ENCODE data around the gene UTY. TPM values are rescaled to one million over a fixed set of nuclear protein-coding genes. Genes with fewer than 3 reads are reported as not detected.

The UTY gene
- polyA plus RNA-seq, 3 donors, result 0.04 to 25.4 (median 21.6) TPM

GRCh38 chrY:13416869-13417661 lies 62.8 kb downstream of the UTY start:
- no peak for DNase-seq

DNA sequence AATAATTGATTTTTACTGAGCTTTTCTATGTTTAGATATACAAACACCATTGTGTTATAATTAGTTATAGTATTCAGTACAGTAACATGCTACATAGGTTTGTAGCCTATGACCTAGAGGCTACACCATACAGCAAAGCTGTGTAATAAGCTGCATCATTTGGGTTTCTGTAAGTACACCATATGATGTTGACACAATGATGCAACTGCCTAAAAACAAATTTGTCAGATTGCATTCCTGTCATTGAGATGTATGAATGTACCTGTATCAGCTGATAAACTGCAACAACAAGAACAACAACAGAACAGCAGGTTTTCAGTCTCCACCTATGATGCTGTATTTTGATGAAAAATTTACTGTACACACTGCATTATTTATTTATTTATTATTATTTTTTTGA lies 64.3 kb downstream of the UTY start:
- no peak for DNase-seq

GRCh38 chrY:13398876-13399275 lies 81.0 kb downstream of the UTY start:
- no peak for DNase-seq

DNA sequence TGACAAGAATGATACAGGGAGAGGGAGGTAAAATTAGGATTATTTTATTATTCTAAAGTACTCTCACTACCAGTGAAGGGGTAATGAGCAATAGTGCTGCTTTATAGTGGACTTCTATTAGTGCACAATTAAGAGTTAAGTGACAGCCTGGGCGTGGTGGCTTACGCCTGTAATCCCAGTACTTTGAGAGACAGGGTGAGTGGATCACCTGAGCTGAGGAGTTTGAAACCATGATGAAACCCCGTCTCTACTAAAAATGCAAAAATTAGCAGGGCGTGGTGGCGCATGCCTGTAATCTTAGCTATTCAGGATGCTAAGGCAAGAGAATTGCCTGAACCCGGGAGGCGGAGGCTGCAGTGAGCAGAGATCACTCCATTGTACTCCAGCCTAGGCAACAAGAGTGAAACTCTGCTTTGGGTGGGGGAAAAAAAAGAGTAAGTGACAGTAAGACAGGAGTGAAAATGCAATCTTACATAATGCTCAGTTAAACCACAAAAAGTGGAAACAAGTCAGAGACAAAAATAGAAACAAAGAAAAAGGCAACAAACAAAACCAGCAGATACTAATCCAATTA lies 98.6 kb downstream of the UTY start:
- no peak for DNase-seq

DNA sequence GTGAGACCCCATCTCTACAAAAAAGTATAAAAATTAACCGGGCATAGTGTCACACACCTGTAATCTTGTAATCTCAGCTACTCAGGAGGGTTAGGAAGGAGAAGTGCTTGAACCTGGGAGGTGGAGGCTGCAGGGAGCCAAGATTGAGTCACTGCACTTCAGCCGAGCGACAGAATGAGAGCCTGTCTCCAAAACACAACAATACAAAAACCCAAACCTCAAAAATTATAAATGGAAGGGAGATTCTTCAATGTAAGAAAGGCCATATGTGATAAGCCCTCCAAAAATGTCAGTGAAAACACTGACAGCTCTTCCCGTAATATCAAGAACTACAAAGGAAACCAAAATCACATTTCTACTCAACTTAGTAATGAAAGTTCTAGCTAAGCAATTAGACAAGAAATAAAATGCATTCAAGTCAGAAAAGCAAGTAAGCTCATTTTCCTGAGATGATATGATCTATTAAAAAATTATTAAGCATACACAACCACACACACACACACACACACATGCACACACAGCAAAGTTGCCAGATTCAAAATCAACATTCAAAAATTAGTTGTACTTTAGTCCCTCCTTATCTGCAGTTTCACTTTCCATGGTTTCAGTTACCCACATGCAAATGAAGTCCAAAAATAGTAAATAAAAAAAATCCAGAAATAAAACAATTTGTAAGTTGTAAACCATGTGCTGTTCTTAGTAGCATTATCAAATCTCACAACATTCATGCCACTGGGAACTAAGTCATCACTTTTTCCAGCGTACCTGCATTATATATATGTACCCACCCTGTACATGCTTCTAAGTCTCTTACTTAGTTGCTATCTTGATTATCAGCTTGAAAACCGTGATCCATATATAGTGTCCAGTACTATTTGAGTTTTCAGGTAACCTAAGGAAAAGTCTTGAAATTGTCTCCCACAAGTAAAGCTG lies 108.7 kb downstream of the UTY start:
- DNase-seq, result no peak

DNA sequence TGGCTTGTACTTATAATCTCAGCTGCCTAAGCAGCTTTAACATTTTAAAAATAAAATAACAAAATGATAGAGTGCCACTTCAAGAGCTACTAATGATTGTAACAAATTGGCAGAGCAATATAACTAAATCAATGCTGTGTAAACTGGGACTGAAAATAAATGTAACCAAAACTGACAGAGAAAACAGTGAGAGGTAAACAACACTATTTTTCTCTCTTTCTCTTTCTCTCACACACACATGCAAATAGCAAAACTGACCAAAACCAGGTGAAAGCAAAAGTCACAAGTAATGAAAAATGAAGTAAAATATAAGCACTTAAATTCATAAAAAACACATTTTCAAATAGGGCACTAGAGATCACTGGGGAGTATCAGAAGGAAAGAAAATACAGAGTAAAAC lies 109.6 kb downstream of the UTY start:
- no peak for DNase-seq

- no peak for DNase-seq
Measured at GRCh38 chrY:13368513-13368845, 111.4 kb downstream of the UTY start.

- DNase-seq, result no peak
Measured at GRCh38 chrY:13363641-13364040, 116.2 kb downstream of the UTY start.

DNA sequence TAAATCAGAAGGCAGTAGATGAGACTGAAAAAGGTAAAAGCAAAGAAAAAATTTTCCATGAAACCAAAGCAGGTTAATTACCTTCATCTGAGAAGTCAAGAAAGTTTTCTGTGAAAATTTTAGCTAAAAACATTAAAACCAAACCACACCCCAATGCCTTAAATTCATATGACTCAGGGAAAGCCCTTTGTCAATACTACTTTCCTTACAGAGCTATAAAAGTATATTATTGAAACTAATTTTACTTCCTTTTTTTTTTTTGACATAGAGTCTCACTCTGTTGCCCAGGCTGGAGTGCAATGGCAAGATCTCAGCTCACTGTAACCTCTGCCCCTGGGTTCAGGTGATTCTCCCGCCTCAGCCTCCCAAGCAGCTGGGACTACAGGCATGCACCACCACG lies 117.2 kb downstream of the UTY start:
- no peak for DNase-seq

- no peak for DNase-seq
Measured at GRCh38 chrY:13361656-13362636, 117.9 kb downstream of the UTY start.

GRCh38 chrY:13351443-13351842 lies 128.4 kb downstream of the UTY start:
- DNase-seq, result no peak

DNA sequence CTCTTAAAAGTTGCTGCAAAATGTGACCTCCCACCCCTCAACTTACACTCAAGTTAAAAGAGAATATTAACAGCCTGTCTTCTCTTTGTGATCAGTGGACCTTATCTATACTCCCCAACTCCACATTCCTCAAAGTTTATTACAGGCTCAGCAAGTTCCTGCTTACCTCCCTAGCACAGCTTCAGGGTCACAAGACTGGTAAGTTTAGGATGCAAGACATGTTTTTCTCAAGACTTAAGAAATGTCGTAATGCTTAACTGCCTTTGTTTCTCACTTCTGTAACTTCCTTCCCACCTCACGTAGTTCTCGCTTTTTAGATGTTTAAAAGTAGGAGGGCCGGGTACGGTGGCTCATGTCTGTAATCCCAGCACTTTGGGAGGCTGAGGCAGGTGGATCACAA lies 132.7 kb downstream of the UTY start:
- no peak for DNase-seq

- DNase-seq, result no peak
Measured at GRCh38 chrY:13345549-13345948, 134.3 kb downstream of the UTY start.

DNA sequence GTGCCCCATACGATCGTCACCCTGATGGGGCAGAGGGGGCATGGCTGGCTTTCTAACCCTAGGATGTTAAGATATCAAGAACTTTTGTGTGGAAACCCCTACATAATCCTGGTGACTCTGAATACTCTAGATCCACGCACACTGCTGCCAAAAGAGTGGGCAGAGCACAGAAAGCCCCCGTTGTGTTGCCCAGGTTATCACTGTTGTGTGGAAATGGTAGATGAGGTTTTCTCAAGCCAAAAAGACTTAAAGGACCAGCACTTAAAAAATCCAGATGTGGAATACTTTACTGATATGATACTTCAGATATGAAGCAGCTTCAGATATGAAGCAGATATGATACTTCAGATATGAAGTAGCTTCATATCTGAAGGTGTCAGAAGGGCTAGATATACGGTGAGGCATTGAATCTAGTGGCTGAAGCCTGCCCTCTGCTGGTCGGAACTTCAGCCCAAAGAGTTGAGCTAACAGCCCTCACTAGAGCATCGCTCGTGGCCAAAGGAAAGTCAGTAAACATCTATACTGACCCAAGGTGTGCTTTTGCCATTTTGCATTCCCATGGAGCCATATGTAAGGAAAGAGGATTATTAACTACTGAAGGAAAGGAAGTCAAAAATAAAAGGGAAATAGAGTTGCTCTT lies 136.4 kb downstream of the UTY start:
- no peak for DNase-seq

- no peak for DNase-seq
Measured at GRCh38 chrY:13339939-13340338, 139.9 kb downstream of the UTY start.

- DNase-seq, result no peak
Measured at GRCh38 chrY:13339381-13339780, 140.5 kb downstream of the UTY start.

- DNase-seq, result no peak
Measured at GRCh38 chrY:13338711-13339110, 141.1 kb downstream of the UTY start.

DNA sequence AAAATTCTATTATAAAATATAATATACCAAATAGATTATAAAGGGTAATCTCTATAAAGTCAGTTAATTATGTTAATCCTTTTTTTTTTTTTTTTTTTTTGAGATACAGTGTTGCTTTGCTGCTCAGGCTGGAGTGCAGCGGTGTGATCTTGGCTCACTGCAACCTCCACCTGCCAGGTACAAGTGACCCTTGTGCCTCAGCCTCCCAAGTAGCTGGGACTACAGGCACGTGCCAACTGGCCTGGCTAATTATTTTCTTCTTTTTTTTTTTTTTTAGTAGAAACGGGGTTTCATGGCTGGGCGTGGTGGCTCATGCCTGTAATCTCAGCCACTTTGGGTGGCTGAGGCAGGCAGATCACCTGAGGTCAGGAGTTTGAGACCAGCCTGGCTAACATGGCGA lies 141.9 kb downstream of the UTY start:
- DNase-seq, result no peak

- DNase-seq, result no peak
Measured at GRCh38 chrY:13333791-13334190, 146.0 kb downstream of the UTY start.

- no peak for DNase-seq
Measured at GRCh38 chrY:13330651-13331050, 149.2 kb downstream of the UTY start.

DNA sequence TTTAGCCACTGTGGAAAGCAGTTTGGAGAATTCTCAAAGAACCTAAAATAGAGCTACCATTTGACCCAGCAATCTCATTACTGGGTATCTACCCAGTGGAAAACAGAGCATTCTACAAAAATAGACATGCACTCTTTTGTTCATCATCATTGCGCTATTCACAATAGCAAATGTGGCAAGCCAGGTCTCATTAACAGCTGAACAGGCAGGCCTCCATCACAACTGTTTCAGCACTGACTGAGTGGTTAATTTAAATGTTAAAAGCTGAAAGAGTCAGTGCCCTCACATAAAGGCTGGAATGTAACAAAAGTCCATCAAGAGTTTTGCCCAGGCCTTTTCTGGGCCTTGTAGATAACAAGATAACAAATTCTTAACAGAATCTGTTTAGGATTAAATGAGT lies 166.9 kb downstream of the UTY start:
- DNase-seq, result no peak

All from renal pelvis (tissue), 4 donors.